ENCODE measurements around the gene CTSW. TPM values are rescaled to one million over a fixed set of nuclear protein-coding genes. Genes with fewer than 3 reads are reported as not detected.

The CTSW gene
- total RNA-seq, 1 experiment from 2014 or later = not detected

DNA sequence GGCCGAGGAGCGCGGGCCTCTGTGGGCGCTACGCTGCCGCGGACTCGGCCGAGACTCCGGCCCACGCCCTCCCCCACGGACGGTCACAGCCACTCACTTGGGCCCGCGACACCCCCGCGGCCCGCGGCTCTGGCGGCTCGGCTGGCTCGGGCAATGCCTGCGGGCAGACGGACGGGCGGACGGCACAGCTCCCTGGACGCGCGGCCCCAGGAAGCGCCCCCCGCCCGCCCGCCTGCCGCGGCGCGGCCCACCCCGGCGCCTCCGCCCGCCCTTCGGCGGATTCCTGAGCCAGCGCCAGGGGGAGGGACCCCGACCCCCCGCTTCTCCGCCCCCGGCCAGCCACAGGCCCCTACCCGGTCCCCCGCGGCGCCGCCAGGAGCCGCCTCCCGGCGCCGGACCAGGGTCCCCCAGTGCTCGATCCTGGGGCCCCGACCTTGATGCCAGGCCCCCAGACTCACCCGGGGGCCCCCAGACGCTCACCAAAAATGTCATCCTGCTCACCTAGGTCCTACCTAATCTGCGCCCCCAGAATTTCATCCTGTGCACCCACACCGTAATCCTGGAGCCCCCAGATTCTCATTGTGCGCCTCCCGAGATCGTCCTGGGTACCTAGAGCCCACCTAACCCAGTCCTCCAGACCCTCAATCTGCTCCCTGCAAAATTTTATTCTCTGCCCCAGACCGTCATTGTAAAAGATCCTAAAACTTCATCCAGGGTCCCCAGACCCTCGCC lies 6.9 kb upstream of the CTSW start, which contains the start of gene EFEMP2:
Gene EFEMP2 (minus strand): TSS at position 215 of the 732 bp plus-strand sequence. CDS start 446 bp downstream, outside the sequence.
- TSS peak; percentile 97 for BruUV-seq (replicated peaks)
- Histone ChIP-seq H3K9me3 (ENCODE audit: control insufficient read depth, insufficient read depth, low read depth, low read length) (no peaks in the 10 kb centered on the region), H3K27me3 (ENCODE audit: control insufficient read depth, insufficient read depth, low read length) (no peaks in the 10 kb centered on the region), H3K4me1 (ENCODE audit: control insufficient read depth, insufficient read depth, low read length) (peaks cover 12% of the 10 kb centered on the region), H3K36me3 (ENCODE audit: control insufficient read depth, insufficient read depth, low read length) (no peaks in the 10 kb centered on the region), H3K27ac (ENCODE audit: low read length) (peak within 1 kb of the TSS; percentile 86), H3K4me3 (ENCODE audit: low read depth in 2 of 2, low read length in 2 of 2) (peak within 1 kb of the TSS; percentile 57 to 73)
- intact Hi-C loops (cut with micrococcal nuclease; ENCODE audit: unreplicated experiment) = no loop called here
- DNase-seq (ENCODE audit: low read depth, low spot score) (no peak), ATAC-seq (peak; percentile 6)
- in situ Hi-C loops (cut with HindIII; ENCODE audit: low pct_unique_long_range_greater_than_20kb, low sequenced_read_pairs) = no loop called here
- TF ChIP-seq POLR2AphosphoS5 (IDR thresholded peaks at IDR 0.05; ENCODE audit: low read depth, low read length) (no peak; the same call in 1 of the 2 replicates), TCF7L2 (IDR thresholded peaks at IDR 0.05; ENCODE audit: low read depth, low read length) (no peak), SIN3A (IDR thresholded peaks at IDR 0.05; ENCODE audit: borderline replicate concordance, insufficient read depth, low read depth, low read length) (0 out of 2 replicates have a peak, but pooled peaks have one; percentile 31)
- TF ChIP-seq, protein P1, sequence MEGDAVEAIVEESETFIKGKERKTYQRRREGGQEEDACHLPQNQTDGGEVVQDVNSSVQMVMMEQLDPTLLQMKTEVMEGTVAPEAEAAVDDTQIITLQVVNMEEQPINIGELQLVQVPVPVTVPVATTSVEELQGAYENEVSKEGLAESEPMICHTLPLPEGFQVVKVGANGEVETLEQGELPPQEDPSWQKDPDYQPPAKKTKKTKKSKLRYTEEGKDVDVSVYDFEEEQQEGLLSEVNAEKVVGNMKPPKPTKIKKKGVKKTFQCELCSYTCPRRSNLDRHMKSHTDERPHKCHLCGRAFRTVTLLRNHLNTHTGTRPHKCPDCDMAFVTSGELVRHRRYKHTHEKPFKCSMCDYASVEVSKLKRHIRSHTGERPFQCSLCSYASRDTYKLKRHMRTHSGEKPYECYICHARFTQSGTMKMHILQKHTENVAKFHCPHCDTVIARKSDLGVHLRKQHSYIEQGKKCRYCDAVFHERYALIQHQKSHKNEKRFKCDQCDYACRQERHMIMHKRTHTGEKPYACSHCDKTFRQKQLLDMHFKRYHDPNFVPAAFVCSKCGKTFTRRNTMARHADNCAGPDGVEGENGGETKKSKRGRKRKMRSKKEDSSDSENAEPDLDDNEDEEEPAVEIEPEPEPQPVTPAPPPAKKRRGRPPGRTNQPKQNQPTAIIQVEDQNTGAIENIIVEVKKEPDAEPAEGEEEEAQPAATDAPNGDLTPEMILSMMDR (IDR thresholded peaks at IDR 0.05) = no peak
- TF ChIP-seq, protein P2, sequence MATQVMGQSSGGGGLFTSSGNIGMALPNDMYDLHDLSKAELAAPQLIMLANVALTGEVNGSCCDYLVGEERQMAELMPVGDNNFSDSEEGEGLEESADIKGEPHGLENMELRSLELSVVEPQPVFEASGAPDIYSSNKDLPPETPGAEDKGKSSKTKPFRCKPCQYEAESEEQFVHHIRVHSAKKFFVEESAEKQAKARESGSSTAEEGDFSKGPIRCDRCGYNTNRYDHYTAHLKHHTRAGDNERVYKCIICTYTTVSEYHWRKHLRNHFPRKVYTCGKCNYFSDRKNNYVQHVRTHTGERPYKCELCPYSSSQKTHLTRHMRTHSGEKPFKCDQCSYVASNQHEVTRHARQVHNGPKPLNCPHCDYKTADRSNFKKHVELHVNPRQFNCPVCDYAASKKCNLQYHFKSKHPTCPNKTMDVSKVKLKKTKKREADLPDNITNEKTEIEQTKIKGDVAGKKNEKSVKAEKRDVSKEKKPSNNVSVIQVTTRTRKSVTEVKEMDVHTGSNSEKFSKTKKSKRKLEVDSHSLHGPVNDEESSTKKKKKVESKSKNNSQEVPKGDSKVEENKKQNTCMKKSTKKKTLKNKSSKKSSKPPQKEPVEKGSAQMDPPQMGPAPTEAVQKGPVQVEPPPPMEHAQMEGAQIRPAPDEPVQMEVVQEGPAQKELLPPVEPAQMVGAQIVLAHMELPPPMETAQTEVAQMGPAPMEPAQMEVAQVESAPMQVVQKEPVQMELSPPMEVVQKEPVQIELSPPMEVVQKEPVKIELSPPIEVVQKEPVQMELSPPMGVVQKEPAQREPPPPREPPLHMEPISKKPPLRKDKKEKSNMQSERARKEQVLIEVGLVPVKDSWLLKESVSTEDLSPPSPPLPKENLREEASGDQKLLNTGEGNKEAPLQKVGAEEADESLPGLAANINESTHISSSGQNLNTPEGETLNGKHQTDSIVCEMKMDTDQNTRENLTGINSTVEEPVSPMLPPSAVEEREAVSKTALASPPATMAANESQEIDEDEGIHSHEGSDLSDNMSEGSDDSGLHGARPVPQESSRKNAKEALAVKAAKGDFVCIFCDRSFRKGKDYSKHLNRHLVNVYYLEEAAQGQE (IDR thresholded peaks at IDR 0.05; ENCODE audit: insufficient read depth in 1 of 2, low read depth in 2 of 2, low read length in 1 of 2) = no peak
- ChIA-PET CTCF (interaction anchor here (0.7 to 1.6 kb wide), 2 partner anchors 12 to 185 kb away, joined by 5 to 6 read pairs; no protein-coding TSS in a partner anchor), POLR2A (interaction anchor here (0.5 kb wide), 1 partner anchor 1561 kb away, joined by 11 read pairs; no protein-coding TSS in a partner anchor)

DNA sequence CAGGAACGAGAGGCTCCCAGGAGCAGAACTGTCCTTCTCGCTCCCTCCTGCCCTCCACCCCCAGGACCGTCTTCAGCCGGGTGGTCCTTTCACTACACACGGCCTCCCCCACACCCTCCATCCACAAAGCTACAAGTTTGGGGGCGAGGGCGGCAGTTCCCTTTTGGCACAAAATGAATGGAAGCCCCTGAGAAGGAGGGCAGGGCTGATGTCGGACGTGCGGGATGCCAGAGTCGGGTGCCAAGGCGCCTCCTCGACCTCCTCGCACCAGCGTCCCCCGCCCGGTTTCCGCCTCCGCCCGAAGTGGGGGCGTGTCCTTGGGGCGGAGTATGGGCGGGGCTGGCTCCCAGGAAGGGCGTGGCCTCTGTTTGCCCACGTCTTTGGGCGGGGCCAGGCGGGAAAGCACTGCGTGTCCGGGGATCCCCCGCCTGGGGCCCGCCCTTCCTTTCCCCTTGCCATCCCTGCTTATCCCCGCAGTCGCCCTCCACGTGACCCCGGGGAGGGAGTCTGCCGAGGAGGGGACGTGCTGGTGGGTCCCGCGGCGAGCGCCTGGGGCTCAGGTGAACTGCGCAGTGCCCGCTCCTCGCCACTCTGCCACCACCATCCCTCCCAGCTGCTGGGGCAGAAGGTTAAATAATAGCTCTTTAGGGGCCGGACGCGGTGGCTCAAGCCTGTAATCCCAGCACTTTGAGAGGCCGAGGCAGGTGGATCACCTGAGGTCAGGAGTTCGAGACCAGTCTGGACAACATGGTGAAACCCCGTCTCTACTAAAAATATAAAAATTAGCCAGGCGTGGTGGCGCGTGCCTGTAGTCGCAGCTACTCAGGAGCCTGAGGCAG lies 6.1 kb upstream of the CTSW start:
- ATAC-seq (peak; percentile 83), DNase-seq (ENCODE audit: low read depth, low spot score) (no peak)
- Histone ChIP-seq H3K27ac (ENCODE audit: low read length) (peak overlapping the region; percentile 86), H3K27me3 (ENCODE audit: control insufficient read depth, insufficient read depth, low read length) (no peaks in the 10 kb centered on the region), H3K9me3 (ENCODE audit: control insufficient read depth, insufficient read depth, low read depth, low read length) (no peaks in the 10 kb centered on the region), H3K36me3 (ENCODE audit: control insufficient read depth, insufficient read depth, low read length) (no peaks in the 10 kb centered on the region), H3K4me3 (ENCODE audit: low read depth in 2 of 2, low read length in 2 of 2) (peak overlapping the region; percentile 57 to 73), H3K4me1 (ENCODE audit: control insufficient read depth, insufficient read depth, low read length) (peaks cover 12% of the 10 kb centered on the region)
- ChIA-PET POLR2A (interaction anchor here (0.5 to 1.0 kb wide), 3 partner anchors 14 to 211 kb away, joined by 3 to 10 read pairs (median 3); partner anchors contain the start of gene RELA), CTCF (interaction anchor here (0.7 to 1.2 kb wide), 3 partner anchors 11 to 86 kb away, joined by 5 to 24 read pairs (median 6); partner anchors contain the start of gene FIBP)
- in situ Hi-C loops (cut with HindIII; ENCODE audit: low pct_unique_long_range_greater_than_20kb, low sequenced_read_pairs) = no loop called here
- intact Hi-C loops (cut with micrococcal nuclease; ENCODE audit: unreplicated experiment) = no loop called here
- BruUV-seq (replicated peaks) = no TSS peak
- TF ChIP-seq POLR2AphosphoS5 (IDR thresholded peaks at IDR 0.05; ENCODE audit: low read depth, low read length) = peak; percentile 61; the same call in 1 of the 2 replicates
- TF ChIP-seq, protein P2 (IDR thresholded peaks at IDR 0.05; ENCODE audit: insufficient read depth in 1 of 2, low read depth in 2 of 2, low read length in 1 of 2) = no peak

Measured in Panc1 (cell line).